HG02623 (cell line): ENCODE results near the gene PRKAR1B.

Experiments used
- ATAC-seq: cut with Tn5 transposase; IDR thresholded peaks from one replicate; pipeline ENCODE4 v1.9.1; 2021; ENCODE audit warnings: moderate library complexity; ENCODE audit not compliant: unreplicated experiment

Gene PRKAR1B

GRCh38 chr7:501526-501925 is 225.6 kb downstream of the PRKAR1B start:
- no peak for ATAC-seq

- ATAC-seq = no peak
Measured at GRCh38 chr7:500521-501420, 226.3 kb downstream of the PRKAR1B start.

GRCh38 chr7:499853-500485 is 227.1 kb downstream of the PRKAR1B start:
- no peak for ATAC-seq
